ENCODE results near the gene ALS2CL.
A peak's percentile ranks its signal among the peaks of the same experiment; 100 is the strongest.
"Not testable (repeated sequence)": the region's sequence is repeated elsewhere in the genome, so short reads cannot be mapped to it uniquely, and the experiment has no call there.

Gene ALS2CL

GRCh38 chr3:46705022-46705530 is 11.6 kb upstream of the ALS2CL start:
- H3K4me3 ChIP-seq (ENCODE audit: low read length) = no peak overlapping the region
- H4K20me1 ChIP-seq (ENCODE audit: insufficient read depth, low read length) = no peaks in the 10 kb centered on the region
- no peaks in the 10 kb centered on the region for H3K36me3 ChIP-seq (replicated peaks; ENCODE audit: insufficient read depth, low read length)
- peaks cover 8% of the 10 kb centered on the region for H3K27me3 ChIP-seq (replicated peaks; ENCODE audit: insufficient read depth, low read length)
- no peak for TF ChIP-seq EZH2 (optimal IDR thresholded peaks at IDR 0.05; ENCODE audit: low read depth, low read length)
- TF ChIP-seq EZH2phosphoT487 (IDR thresholded peaks at IDR 0.05; ENCODE audit: low read length) = no peak
- TF ChIP-seq CTCF (IDR thresholded peaks at IDR 0.05; ENCODE audit: low read length) = peak; percentile 96
- H3K9me3 ChIP-seq (replicated peaks; ENCODE audit: insufficient read depth, low read length) = no peaks in the 10 kb centered on the region
- H3K9me2 ChIP-seq (replicated peaks; ENCODE audit: insufficient read depth, low read length) = no peaks in the 10 kb centered on the region
- no peaks in the 10 kb centered on the region for H3F3A ChIP-seq (ENCODE audit: insufficient read depth, low read length)
- H3K4me2 ChIP-seq (ENCODE audit: low read depth, low read length) = no peak overlapping the region
- DNase-seq = peak; percentile 55
- no peaks in the 10 kb centered on the region for H3K79me2 ChIP-seq (ENCODE audit: low read length)
- H3K4me1 ChIP-seq (ENCODE audit: low read length) = no peaks in the 10 kb centered on the region
- no peak overlapping the region for H3K9ac ChIP-seq (ENCODE audit: low read length)
- H3K27ac ChIP-seq (ENCODE audit: low read length) = no peak overlapping the region
- H2AFZ ChIP-seq (ENCODE audit: low read length) = no peak overlapping the region

GRCh38 chr3:46704346-46704745 is 10.9 kb upstream of the ALS2CL start:
- not testable (repeated sequence) for H3K27me3 ChIP-seq (replicated peaks; ENCODE audit: insufficient read depth, low read length); H3F3A ChIP-seq (ENCODE audit: insufficient read depth, low read length); DNase-seq; H2AFZ ChIP-seq (ENCODE audit: low read length); H4K20me1 ChIP-seq (ENCODE audit: insufficient read depth, low read length); H3K4me2 ChIP-seq (ENCODE audit: low read depth, low read length); H3K9me2 ChIP-seq (replicated peaks; ENCODE audit: insufficient read depth, low read length); H3K9ac ChIP-seq (ENCODE audit: low read length); H3K4me1 ChIP-seq (ENCODE audit: low read length); H3K79me2 ChIP-seq (ENCODE audit: low read length); H3K36me3 ChIP-seq (replicated peaks; ENCODE audit: insufficient read depth, low read length); H3K27ac ChIP-seq (ENCODE audit: low read length); H3K4me3 ChIP-seq (ENCODE audit: low read length); H3K9me3 ChIP-seq (replicated peaks; ENCODE audit: insufficient read depth, low read length)

GRCh38 chr3:46703013-46703520 is 9.6 kb upstream of the ALS2CL start:
- H3K36me3 ChIP-seq (replicated peaks; ENCODE audit: insufficient read depth, low read length) = no peaks in the 10 kb centered on the region
- no peak overlapping the region for H3K27ac ChIP-seq (ENCODE audit: low read length)
- no peaks in the 10 kb centered on the region for H3K9me2 ChIP-seq (replicated peaks; ENCODE audit: insufficient read depth, low read length)
- no peaks in the 10 kb centered on the region for H3K4me1 ChIP-seq (ENCODE audit: low read length)
- peaks cover 8% of the 10 kb centered on the region for H3K27me3 ChIP-seq (replicated peaks; ENCODE audit: insufficient read depth, low read length)
- no peaks in the 10 kb centered on the region for H3F3A ChIP-seq (ENCODE audit: insufficient read depth, low read length)
- H3K4me2 ChIP-seq (ENCODE audit: low read depth, low read length) = no peak overlapping the region
- H3K9me3 ChIP-seq (replicated peaks; ENCODE audit: insufficient read depth, low read length) = no peaks in the 10 kb centered on the region
- DNase-seq = no peak
- H3K79me2 ChIP-seq (ENCODE audit: low read length) = no peaks in the 10 kb centered on the region
- no peak overlapping the region for H3K4me3 ChIP-seq (ENCODE audit: low read length)
- H3K9ac ChIP-seq (ENCODE audit: low read length) = no peak overlapping the region
- TF ChIP-seq EZH2phosphoT487 (IDR thresholded peaks at IDR 0.05; ENCODE audit: low read length) (no peak), CTCF (IDR thresholded peaks at IDR 0.05; ENCODE audit: low read length) (no peak), EZH2 (optimal IDR thresholded peaks at IDR 0.05; ENCODE audit: low read depth, low read length) (no peak)
- H2AFZ ChIP-seq (ENCODE audit: low read length) = no peak overlapping the region
- H4K20me1 ChIP-seq (ENCODE audit: insufficient read depth, low read length) = no peaks in the 10 kb centered on the region

GRCh38 chr3:46702246-46703012 is 8.9 kb upstream of the ALS2CL start:
- H3K4me1 ChIP-seq (ENCODE audit: low read length) = no peaks in the 10 kb centered on the region
- H3K79me2 ChIP-seq (ENCODE audit: low read length) = no peaks in the 10 kb centered on the region
- no peak for TF ChIP-seq EZH2phosphoT487 (IDR thresholded peaks at IDR 0.05; ENCODE audit: low read length)
- no peaks in the 10 kb centered on the region for H4K20me1 ChIP-seq (ENCODE audit: insufficient read depth, low read length)
- H3K9ac ChIP-seq (ENCODE audit: low read length) = no peak overlapping the region
- H3K36me3 ChIP-seq (replicated peaks; ENCODE audit: insufficient read depth, low read length) = no peaks in the 10 kb centered on the region
- H3K9me2 ChIP-seq (replicated peaks; ENCODE audit: insufficient read depth, low read length) = no peaks in the 10 kb centered on the region
- H3K27me3 ChIP-seq (replicated peaks; ENCODE audit: insufficient read depth, low read length) = peaks cover 8% of the 10 kb centered on the region
- no peak overlapping the region for H3K4me3 ChIP-seq (ENCODE audit: low read length)
- no peak overlapping the region for H3K27ac ChIP-seq (ENCODE audit: low read length)
- H3K4me2 ChIP-seq (ENCODE audit: low read depth, low read length) = no peak overlapping the region
- no peaks in the 10 kb centered on the region for H3F3A ChIP-seq (ENCODE audit: insufficient read depth, low read length)
- H2AFZ ChIP-seq (ENCODE audit: low read length) = no peak overlapping the region
- no peaks in the 10 kb centered on the region for H3K9me3 ChIP-seq (replicated peaks; ENCODE audit: insufficient read depth, low read length)
- no peak for DNase-seq

Data from MM.1S (cell line).